ENCODE data around the gene BPIFB1.

The BPIFB1 gene

GRCh38 chr20:33334111-33334510, 51.1 kb downstream of the BPIFB1 start:
- no peak for DNase-seq (ENCODE audit: low read depth)
- TF ChIP-seq CTCF (conservative IDR thresholded peaks at IDR 0.05; ENCODE audit: control insufficient read depth, insufficient read depth, low read depth, low read length), result no peak
- no peak overlapping the region for H3K4me3 ChIP-seq (ENCODE audit: control insufficient read depth, low read depth, low read length)

GRCh38 chr20:33336375-33336774, 53.4 kb downstream of the BPIFB1 start:
- no peak for TF ChIP-seq CTCF (conservative IDR thresholded peaks at IDR 0.05; ENCODE audit: control insufficient read depth, insufficient read depth, low read depth, low read length)
- no peak for DNase-seq (ENCODE audit: low read depth)
- no peak overlapping the region for H3K4me3 ChIP-seq (ENCODE audit: control insufficient read depth, low read depth, low read length)

DNA sequence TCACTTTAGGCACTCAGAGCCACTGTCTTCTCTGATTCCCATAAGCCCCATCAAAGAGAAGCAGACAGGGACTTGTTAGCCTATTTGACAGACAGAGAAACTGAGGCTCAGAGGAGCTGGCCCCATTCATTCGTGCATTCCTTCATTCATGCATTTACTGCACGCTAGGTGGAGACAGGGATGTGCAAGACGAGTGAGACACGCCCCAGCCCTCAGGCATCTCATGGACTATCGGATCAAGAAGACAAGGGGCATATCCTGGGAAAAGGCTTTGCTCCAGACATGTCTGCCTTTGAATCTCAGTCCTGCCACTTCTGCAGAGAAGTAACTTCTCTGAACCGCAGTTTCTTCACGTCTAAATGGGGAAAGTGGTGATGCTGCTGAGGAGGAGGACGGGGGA, 54.1 kb downstream of the BPIFB1 start:
- no peak overlapping the region for H3K4me3 ChIP-seq (ENCODE audit: control insufficient read depth, low read depth, low read length)
- peak; percentile 2 for DNase-seq (ENCODE audit: low read depth)
- no peak for TF ChIP-seq CTCF (conservative IDR thresholded peaks at IDR 0.05; ENCODE audit: control insufficient read depth, insufficient read depth, low read depth, low read length)

- no peak for TF ChIP-seq CTCF (conservative IDR thresholded peaks at IDR 0.05; ENCODE audit: control insufficient read depth, insufficient read depth, low read depth, low read length)
- DNase-seq (ENCODE audit: low read depth), result no peak
- no peak overlapping the region for H3K4me3 ChIP-seq (ENCODE audit: control insufficient read depth, low read depth, low read length)
Measured at GRCh38 chr20:33337531-33338165, 54.6 kb downstream of the BPIFB1 start.

- DNase-seq (ENCODE audit: low read depth), result no peak
- no peak for TF ChIP-seq CTCF (conservative IDR thresholded peaks at IDR 0.05; ENCODE audit: control insufficient read depth, insufficient read depth, low read depth, low read length)
- no peak overlapping the region for H3K4me3 ChIP-seq (ENCODE audit: control insufficient read depth, low read depth, low read length)
Measured at GRCh38 chr20:33338467-33339258, 55.6 kb downstream of the BPIFB1 start.

DNA sequence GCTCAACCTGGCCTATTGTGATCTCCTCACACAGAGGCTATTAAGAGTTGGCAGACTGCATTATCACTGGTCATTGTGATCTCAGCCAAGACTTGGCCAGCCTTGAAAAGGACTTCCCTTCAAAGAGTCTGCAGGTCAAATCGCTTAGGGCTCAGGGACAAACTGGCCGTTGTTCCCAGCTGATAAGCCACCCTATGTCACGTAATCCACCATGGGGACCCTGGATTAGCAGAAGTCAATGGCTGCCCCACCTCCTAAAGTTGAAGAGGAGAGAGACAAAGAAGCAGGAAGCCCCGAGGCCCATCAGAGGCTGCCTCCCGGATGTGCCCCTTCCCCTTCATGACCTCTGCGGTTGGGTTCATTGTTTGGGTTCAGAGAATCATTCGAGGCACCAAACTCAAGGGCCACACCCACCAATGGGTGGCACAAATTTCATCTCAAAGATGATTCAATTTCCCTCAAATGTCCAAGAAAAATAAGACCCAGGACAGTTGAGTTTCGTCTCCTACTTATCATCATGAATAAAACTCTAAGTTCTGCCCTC, 56.6 kb downstream of the BPIFB1 start:
- no peak overlapping the region for H3K4me3 ChIP-seq (ENCODE audit: control insufficient read depth, low read depth, low read length)
- no peak for DNase-seq (ENCODE audit: low read depth)
- TF ChIP-seq CTCF (conservative IDR thresholded peaks at IDR 0.05; ENCODE audit: control insufficient read depth, insufficient read depth, low read depth, low read length), result no peak
